Uterus (tissue), 4 donors: Measurements from ENCODE around the gene CEP78. TPM values are rescaled to one million over a fixed set of nuclear protein-coding genes. Genes with fewer than 3 reads are reported as not detected.
A peak's percentile ranks its signal among the peaks of the same experiment; 100 is the strongest.
"Not testable (repeated sequence)": the region's sequence is repeated elsewhere in the genome, so short reads cannot be mapped to it uniquely, and the experiment has no call there.

ENCODE experiments used
- DNase-seq, 2 donors: peaks; one replicate each; pipeline ENCODE4 v3.0.0-alpha.2; 2019 to 2020
- H3K27ac ChIP-seq, 2 donors: fragments of 200-600 bp; sonication (generic); 1 replicate in 1 of 2; 2 replicates in 1 of 2; pipeline ENCODE4 v1.5.1; 2016 to 2018
- H3K27me3 ChIP-seq, 2 donors: fragments of 200-600 bp; sonication (generic); one replicate each; pipeline ENCODE4 v1.5.1; 2018 to 2019; ENCODE audit warnings: control low read depth in 1 of 2
- H3K36me3 ChIP-seq, 2 donors: fragments of 200-600 bp; sonication (generic); one replicate each; pipeline ENCODE4 v1.5.1; 2019; ENCODE audit warnings: control low read depth in 1 of 2
- H3K4me1 ChIP-seq, 2 donors: fragments of 200-600 bp; sonication (generic); one replicate each; pipeline ENCODE4 v1.5.1; 2018 to 2019; ENCODE audit warnings: control low read depth in 1 of 2
- H3K4me3 ChIP-seq, 2 donors: fragments of 200-600 bp; sonication (generic); 1 replicate in 1 of 2; 2 replicates in 1 of 2; pipeline ENCODE4 v1.5.1; 2018 to 2019; ENCODE audit warnings: mild to moderate bottlenecking in 1 of 2
- H3K9me3 ChIP-seq, 2 donors: fragments of 200-600 bp; sonication (generic); one replicate each; pipeline ENCODE4 v1.5.1; 2019; ENCODE audit warnings: control low read depth in 1 of 2
- POLR2A ChIP-seq, 2 donors: fragments of 450-650 bp; IDR thresholded peaks; one replicate each; pipeline ENCODE4 v1.6.1; 2016; ENCODE audit warnings: antibody characterized with exemption in 2 of 2, mild to moderate bottlenecking in 1 of 2, moderate library complexity in 1 of 2
- intact Hi-C: fragments of 100-400 bp; cut with DNase I; formaldehyde crosslinking; loops from one replicate; pipeline ENCODE4 v1.15.1; 2023; ENCODE audit warnings: low total_unique reads
- total RNA-seq, 4 donors: library from RNA; depleted of rRNA in 3 of 4; stranded (reverse); fragments of >200 nt in 3 of 4; gene quantifications; one replicate each; pipeline versions ENCODE4 v1.1.0 to v1.2.4, GENCODE V29; 2014 to 2023
- TF ChIP-seq, protein P1 (sequence below), 4 experiments: fragments of 200-600 bp in 2 of 4; fragments of 450-650 bp in 2 of 4; sonication (generic) in 2 of 4; IDR thresholded peaks; one replicate each; pipeline ENCODE4 v1.5.1; 2016 to 2019; ENCODE audit warnings: antibody characterized with exemption in 4 of 4, mild to moderate bottlenecking in 2 of 4, moderate library complexity in 1 of 4
- donor health status: DM: yes; HTN: yes; CAD: no.

The CEP78 gene
- total RNA-seq, 4 donors from 2014 or later: 8.7 to 59.3 (median 26.7) TPM

GRCh38 chr9:78218890-78219289, 17.0 kb upstream of the CEP78 start:
- no peak for TF ChIP-seq POLR2A (IDR thresholded peaks at IDR 0.05)
- TF ChIP-seq, protein P1, sequence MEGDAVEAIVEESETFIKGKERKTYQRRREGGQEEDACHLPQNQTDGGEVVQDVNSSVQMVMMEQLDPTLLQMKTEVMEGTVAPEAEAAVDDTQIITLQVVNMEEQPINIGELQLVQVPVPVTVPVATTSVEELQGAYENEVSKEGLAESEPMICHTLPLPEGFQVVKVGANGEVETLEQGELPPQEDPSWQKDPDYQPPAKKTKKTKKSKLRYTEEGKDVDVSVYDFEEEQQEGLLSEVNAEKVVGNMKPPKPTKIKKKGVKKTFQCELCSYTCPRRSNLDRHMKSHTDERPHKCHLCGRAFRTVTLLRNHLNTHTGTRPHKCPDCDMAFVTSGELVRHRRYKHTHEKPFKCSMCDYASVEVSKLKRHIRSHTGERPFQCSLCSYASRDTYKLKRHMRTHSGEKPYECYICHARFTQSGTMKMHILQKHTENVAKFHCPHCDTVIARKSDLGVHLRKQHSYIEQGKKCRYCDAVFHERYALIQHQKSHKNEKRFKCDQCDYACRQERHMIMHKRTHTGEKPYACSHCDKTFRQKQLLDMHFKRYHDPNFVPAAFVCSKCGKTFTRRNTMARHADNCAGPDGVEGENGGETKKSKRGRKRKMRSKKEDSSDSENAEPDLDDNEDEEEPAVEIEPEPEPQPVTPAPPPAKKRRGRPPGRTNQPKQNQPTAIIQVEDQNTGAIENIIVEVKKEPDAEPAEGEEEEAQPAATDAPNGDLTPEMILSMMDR (IDR thresholded peaks at IDR 0.05): no peak
- Histone ChIP-seq H3K4me3 (no peak overlapping the region), H3K27me3 (no peaks in the 10 kb centered on the region), H3K36me3 (no peaks in the 10 kb centered on the region), H3K9me3 (no peaks in the 10 kb centered on the region), H3K4me1 (no peaks in the 10 kb centered on the region), H3K27ac (no peak overlapping the region)
- intact Hi-C loops: no loop called here
- no peak for DNase-seq

DNA sequence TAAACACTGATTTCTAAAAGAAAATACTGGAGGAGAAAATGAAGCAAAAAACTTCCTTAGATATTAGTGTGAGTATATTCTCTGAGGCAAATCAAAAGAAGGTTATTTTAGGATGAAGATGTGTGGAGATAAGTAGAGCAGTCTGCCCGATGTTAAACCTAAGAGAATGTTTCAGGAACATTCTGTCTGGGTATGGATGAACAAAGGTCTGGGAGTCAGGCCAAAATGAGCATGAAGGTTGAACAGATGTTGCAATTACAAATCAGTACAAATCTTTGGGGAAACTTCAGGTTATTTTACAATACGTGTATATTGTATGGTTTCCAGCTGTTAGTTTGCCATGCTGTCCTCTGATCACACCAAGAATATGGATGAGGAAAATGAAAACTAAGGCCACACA, 14.4 kb upstream of the CEP78 start:
- no peak for TF ChIP-seq POLR2A (IDR thresholded peaks at IDR 0.05)
- TF ChIP-seq, protein P1 (IDR thresholded peaks at IDR 0.05): no peak
- no peak for DNase-seq
- Histone ChIP-seq H3K4me1 (no peaks in the 10 kb centered on the region), H3K36me3 (no peaks in the 10 kb centered on the region), H3K9me3 (no peaks in the 10 kb centered on the region), H3K4me3 (no peak overlapping the region), H3K27ac (no peak overlapping the region), H3K27me3 (no peaks in the 10 kb centered on the region)
- intact Hi-C loops: no loop called here

DNA sequence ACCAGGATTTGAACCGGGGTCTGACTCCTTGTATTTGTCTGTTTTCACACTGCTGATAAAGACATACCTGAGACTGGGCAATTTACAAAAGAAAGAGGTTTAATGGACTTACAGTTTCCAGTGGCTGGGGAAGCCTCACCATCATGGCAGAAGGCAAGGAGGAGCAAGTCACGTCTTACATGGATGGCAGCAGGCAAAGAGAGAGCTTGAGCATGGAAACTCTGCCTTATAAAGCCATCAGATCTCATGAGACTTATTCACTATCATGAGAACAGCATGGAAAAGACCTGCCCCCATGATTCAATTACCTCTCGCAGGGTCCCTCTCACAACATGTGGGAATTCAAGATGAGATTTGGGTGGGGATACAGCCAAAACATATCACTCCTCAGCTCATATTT, 14.0 kb upstream of the CEP78 start:
- H3K27me3 ChIP-seq, H3K4me1 ChIP-seq, H3K27ac ChIP-seq, H3K4me3 ChIP-seq, H3K36me3 ChIP-seq, DNase-seq, H3K9me3 ChIP-seq, intact Hi-C loops: not testable (repeated sequence)

DNA sequence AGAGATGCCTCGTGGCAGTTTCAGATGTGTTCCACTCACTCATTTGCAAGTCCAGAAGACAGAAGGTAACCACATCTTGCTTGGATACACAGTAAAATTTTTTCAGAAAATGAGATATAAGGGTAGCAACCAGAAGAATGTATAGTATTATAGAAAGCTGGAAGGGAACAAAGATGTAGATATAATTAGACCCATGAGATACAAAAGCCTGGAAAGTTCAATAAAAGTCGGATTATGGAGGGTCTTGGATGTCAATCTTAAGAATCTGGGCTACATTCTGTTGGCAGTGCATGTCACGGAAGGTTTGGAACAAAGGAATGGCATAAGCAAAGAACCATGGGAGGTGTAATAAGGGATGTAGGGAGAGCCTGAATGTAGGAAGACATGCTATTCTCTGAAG, 5.1 kb upstream of the CEP78 start:
- TF ChIP-seq POLR2A (IDR thresholded peaks at IDR 0.05): no peak
- TF ChIP-seq, protein P1 (IDR thresholded peaks at IDR 0.05): no peak
- Histone ChIP-seq H3K4me3 (no peak overlapping the region), H3K27ac (no peak overlapping the region), H3K36me3 (no peaks in the 10 kb centered on the region), H3K27me3 (no peaks in the 10 kb centered on the region), H3K4me1 (no peaks in the 10 kb centered on the region), H3K9me3 (no peaks in the 10 kb centered on the region)
- DNase-seq: no peak
- intact Hi-C loops: no loop called here

DNA sequence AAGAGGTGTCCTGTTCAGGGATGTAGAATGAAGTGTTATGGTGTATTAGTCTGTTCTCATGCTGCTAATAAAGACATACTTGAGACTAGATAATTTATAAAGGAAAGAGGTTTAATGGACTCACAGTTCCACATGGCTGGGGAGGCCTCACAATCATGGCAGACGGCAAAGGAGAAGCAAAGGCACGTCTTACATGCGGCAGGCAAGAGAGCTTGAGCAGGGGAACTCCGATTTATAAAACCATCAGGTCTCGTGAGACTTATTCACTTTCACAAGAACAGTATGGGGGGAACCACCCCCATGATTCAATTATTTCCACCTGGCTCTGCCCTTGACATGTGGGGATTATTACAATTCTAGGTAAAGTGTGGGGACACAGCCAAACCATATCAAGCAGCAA, 3.4 kb upstream of the CEP78 start:
- H3K4me1 ChIP-seq, H3K27me3 ChIP-seq, H3K4me3 ChIP-seq, DNase-seq, intact Hi-C loops, H3K27ac ChIP-seq, H3K36me3 ChIP-seq, H3K9me3 ChIP-seq: not testable (repeated sequence)

DNA sequence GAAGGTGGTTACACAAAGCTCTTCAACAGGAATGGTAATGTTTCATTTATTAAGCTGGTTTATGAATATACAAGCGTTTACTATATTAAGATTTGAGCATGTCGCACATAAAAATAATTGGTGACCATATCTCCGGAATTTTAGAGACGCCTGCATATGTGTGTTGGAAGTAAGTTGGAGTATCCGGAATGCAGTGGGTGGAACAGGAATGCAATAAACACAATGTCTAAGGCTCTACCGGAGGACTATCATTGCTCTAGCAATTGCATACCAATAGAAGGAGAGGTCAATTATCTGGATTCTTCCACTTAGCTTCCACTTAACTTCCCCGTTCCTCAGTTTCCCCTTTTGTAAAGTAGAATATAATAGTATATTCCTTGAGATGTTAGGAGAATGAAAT, 1.1 kb upstream of the CEP78 start:
- Histone ChIP-seq H3K4me1 (no peaks in the 10 kb centered on the region), H3K4me3 (peak overlapping the region; percentile 74 to 83), H3K27ac (peak overlapping the region in 1 of 2 donors; percentile 86), H3K27me3 (no peaks in the 10 kb centered on the region), H3K36me3 (no peaks in the 10 kb centered on the region), H3K9me3 (no peaks in the 10 kb centered on the region)
- TF ChIP-seq POLR2A (IDR thresholded peaks at IDR 0.05): no peak
- TF ChIP-seq, protein P1 (IDR thresholded peaks at IDR 0.05): no peak
- intact Hi-C loops: no loop called here
- no peak for DNase-seq
